ENCODE results near the gene GBGT1. TPM values are rescaled to one million over a fixed set of nuclear protein-coding genes. Genes with fewer than 3 reads are reported as not detected.

GBGT1 gene
- total and polyA plus RNA-seq, 9 donors: 3.2 to 5.7 (median 4.6) TPM

DNA sequence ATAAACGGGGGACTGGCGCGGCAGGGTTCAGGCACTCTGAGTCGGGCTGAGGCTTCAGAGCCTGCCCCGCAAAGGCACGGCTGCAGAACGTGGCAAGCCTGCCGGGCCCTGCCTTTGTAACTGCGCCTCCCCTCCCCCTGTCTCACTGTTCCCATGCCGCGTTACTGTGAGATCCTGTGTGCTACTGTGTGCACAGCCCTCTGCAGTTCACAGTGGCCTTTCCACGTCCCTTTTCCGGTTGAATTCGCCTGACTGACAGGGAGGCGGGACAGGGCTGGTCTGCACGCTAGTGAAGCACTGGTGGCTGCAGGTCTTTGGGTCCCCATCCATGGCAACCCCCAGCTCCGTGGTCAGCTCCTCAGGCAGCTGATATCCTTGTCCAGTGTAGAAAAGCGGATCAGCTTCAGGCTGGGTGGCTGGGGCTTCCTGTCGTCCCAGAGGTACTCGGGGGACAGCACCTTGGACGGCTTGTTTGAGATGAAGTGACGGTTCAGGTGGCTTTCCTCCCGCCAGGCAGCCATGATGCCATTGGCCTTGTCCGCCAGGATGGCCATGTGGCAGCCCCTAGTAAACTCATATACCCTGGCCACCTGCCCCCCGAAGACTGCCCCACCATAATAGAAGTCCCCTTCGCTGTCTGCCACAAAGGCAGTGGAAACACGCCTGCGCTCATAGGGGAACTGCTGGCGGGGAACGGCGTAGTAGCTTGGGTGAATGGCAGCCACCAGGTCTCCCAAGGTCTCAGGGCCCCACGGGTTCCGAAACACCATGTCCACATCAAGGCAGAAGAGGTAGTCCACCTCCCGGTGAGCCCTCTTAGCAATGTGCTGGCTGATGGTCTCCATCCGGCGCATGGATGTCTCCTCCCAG, 10.3 kb downstream of the GBGT1 start:
- no peak overlapping the region for H3K4me3 ChIP-seq (ENCODE audit: low read length)
- no peaks in the 10 kb centered on the region for H3K9me3 ChIP-seq (replicated peaks; ENCODE audit: control insufficient read depth, low read depth, low read length)
- H3K36me3 ChIP-seq (ENCODE audit: control insufficient read depth, insufficient read depth, low read length): no peaks in the 10 kb centered on the region
- WGBS (ENCODE audit: insufficient coverage): 49% methylated on average over 32 of the region's 36 CpGs
- DNase-seq: peak; percentile 39
- H3K4me1 ChIP-seq (ENCODE audit: control insufficient read depth, insufficient read depth, low read length): peaks cover 12% of the 10 kb centered on the region
- H3K27ac ChIP-seq (ENCODE audit: low read length): no peak overlapping the region
- no peaks in the 10 kb centered on the region for H3K27me3 ChIP-seq (ENCODE audit: control insufficient read depth, insufficient read depth, low read length)

DNA sequence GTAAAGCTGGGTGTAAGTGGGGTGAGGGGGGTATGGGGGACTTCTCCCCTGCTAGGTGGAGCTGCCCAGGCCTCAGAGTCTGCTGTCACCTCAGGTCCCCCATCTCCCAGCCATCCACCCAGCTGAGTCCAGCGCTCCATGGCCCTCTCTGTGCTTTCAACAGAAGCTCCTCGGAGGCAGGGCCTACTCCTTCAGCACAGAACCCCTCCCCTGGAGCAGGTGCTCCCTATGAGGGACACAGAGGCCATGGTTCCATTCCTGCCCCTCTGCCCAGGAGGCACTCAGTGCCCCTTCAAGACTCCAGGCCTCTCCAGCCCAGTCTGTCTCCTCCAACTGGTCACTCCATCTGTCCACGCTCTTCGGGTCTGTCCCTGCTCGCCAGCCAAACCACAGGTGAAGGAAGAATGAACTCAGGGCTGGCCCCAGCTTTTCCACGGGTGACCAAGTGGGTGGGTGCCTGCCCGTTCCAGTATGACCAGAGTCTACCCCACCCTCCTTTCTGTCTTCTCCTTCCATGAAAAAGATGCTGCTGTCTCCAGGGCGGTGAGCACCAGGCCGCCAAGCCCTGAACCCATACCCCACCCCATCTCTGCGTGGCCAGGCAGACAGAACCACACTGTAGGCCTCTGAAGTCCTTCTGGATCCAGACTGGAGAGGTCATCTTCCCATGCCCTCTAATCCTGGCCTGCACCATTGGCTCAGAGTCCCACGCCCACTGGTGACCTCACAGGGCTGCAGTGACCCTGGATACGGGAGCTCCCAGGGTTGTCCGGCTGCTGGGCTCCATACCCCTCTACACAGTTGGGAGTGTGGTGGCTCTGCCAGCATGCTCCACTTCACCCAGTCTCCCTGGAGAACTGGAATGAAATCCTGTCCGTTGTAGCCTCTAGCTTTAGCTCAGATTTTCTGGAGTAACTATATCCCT, 11.9 kb downstream of the GBGT1 start:
- Histone ChIP-seq H3K4me1 (ENCODE audit: control insufficient read depth, insufficient read depth, low read length) (peaks cover 28% of the 10 kb centered on the region), H3K4me3 (ENCODE audit: low read length) (no peak overlapping the region), H3K36me3 (ENCODE audit: control insufficient read depth, insufficient read depth, low read length) (no peaks in the 10 kb centered on the region), H3K27ac (ENCODE audit: low read length) (no peak overlapping the region), H3K27me3 (ENCODE audit: control insufficient read depth, insufficient read depth, low read length) (no peaks in the 10 kb centered on the region), H3K9me3 (replicated peaks; ENCODE audit: control insufficient read depth, low read depth, low read length) (no peaks in the 10 kb centered on the region)
- no peak for DNase-seq
- 77% methylated on average over 11 of the region's 14 CpGs for WGBS (ENCODE audit: insufficient coverage)

DNA sequence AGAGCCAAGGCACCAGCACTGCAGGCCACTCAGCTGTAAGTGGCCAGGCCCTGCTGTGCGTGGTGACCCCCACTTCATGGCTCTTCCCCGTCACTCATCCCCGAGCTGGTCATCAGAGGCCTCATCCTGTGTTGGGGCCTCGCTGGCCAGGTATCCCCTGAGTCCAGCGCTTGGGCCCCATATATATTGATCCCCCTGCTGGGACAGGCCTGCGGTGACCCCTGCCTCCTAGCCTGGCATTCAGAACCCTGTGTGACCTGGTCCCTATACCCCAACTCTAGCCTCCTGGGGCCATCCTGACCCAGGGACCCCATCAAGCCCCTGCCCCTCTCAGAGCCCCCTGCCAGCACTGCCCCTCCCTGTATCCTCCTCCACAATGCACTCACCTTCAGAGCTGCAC, 12.7 kb downstream of the GBGT1 start:
- Histone ChIP-seq H3K27ac (ENCODE audit: low read length) (no peak overlapping the region), H3K4me1 (ENCODE audit: control insufficient read depth, insufficient read depth, low read length) (peaks cover 28% of the 10 kb centered on the region), H3K4me3 (ENCODE audit: low read length) (no peak overlapping the region), H3K36me3 (ENCODE audit: control insufficient read depth, insufficient read depth, low read length) (no peaks in the 10 kb centered on the region), H3K27me3 (ENCODE audit: control insufficient read depth, insufficient read depth, low read length) (no peaks in the 10 kb centered on the region), H3K9me3 (replicated peaks; ENCODE audit: control insufficient read depth, low read depth, low read length) (no peaks in the 10 kb centered on the region)
- WGBS (ENCODE audit: insufficient coverage): 86% methylated on average over 6 of the region's 6 CpGs
- DNase-seq: no peak

DNA sequence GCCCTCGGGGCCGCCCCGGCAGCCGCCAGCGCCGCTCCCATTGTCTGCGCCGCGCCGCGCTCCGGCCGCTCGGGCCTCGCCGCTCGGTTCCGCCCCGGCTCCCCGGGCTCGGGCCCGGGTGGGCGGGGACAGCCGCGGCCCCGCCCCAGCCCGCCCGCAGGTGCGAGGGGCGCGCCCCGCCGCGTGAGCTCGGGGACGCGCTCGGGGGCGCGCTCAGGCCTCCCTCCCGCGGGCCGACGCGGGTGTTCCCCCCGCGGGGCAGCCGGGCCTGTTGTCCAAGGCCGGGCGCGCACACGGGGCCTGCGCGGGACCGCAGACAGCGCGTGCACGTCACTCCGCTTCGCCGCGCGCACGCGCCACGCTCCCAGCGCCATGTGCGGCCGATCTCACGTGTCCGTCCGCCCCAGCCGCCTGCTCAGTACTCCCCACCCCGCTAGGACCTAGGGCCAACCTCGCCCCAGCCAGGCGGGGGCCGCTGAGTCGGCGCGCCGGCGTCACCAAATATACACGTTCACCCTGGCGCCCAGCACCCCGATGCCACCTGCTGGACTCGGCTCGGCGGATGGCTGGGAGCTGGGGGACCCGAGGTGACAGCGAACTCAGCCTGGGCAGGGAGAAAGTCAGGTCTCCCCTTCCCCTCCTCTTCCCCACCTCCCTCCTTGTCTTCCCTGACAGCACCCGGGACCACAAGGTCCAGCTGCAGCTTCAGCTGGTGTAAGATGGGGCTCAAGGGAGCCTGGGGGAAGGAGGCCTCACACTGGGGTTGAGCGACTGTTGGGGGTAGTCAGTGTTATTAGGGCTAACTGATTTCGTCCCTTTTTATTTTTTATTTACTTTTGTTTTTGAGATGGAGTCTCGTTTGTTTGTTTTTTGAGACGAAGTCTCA, 14.3 kb downstream of the GBGT1 start:
- under 1% methylated on average over 86 of the region's 95 CpGs for WGBS (ENCODE audit: insufficient coverage)
- peaks cover 36% of the 10 kb centered on the region for H3K4me1 ChIP-seq (ENCODE audit: control insufficient read depth, insufficient read depth, low read length)
- DNase-seq: peak; percentile 96

DNA sequence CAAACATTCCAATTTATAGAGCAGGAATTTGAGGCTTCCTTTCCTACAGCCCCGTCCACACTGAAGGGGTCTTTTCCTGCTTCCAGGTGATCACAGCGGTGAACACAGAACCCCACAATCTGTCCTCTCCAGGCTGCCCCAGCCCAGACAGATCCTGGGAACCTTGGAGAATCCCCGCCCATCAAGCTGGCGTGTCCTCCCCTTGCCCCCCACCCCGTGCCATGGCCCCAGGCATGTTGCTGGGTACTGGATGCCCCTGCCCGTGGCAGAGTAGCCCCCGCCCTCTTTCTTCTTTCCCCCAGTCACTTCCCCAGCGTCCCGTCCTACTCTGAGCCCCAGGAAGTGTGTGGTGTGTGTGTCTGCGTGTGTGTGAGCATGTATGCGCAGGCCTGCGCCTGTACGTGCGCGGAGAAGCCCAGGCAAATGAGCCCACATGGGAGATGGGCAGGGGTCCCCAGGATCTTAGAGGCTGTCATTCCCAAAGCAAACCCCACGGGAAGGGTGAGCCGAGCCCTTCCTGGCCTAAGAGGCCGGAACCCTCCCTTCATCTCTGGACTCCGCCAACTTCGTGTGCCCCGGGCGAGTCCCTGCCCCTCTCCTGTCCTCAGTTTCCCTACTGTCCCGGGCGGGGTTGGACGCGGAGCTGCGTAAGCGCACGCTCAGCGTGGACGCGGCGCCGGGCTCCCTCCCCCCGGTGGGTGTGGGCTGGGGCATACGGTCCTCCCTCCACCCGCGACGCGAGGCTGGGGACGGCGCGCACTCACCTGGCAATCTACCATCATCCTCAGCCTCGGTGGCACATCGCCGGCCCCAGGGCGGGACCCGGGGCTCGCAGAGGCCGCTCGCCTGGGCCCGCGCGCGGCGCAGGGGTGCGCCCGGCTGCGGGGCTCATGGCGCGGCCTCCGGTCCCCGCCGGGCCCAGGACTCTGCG, 15.2 kb downstream of the GBGT1 start:
- Histone ChIP-seq H3K4me1 (ENCODE audit: control insufficient read depth, insufficient read depth, low read length) (peaks cover 43% of the 10 kb centered on the region), H3K9me3 (replicated peaks; ENCODE audit: control insufficient read depth, low read depth, low read length) (no peaks in the 10 kb centered on the region), H3K36me3 (ENCODE audit: control insufficient read depth, insufficient read depth, low read length) (no peaks in the 10 kb centered on the region), H3K4me3 (ENCODE audit: low read length) (peak overlapping the region; percentile 81), H3K27me3 (ENCODE audit: control insufficient read depth, insufficient read depth, low read length) (no peaks in the 10 kb centered on the region), H3K27ac (ENCODE audit: low read length) (peak overlapping the region; percentile 85)
- WGBS (ENCODE audit: insufficient coverage): 2% methylated on average over 56 of the region's 65 CpGs
- peak; percentile 71 for DNase-seq

More for the DNA sequence above, 14.3 kb downstream of the GBGT1 start:
- Histone ChIP-seq H3K4me3 (ENCODE audit: low read length) (peak overlapping the region; percentile 81), H3K27me3 (ENCODE audit: control insufficient read depth, insufficient read depth, low read length) (no peaks in the 10 kb centered on the region), H3K36me3 (ENCODE audit: control insufficient read depth, insufficient read depth, low read length) (no peaks in the 10 kb centered on the region), H3K27ac (ENCODE audit: low read length) (peak overlapping the region; percentile 93), H3K9me3 (replicated peaks; ENCODE audit: control insufficient read depth, low read depth, low read length) (no peaks in the 10 kb centered on the region)

DNA sequence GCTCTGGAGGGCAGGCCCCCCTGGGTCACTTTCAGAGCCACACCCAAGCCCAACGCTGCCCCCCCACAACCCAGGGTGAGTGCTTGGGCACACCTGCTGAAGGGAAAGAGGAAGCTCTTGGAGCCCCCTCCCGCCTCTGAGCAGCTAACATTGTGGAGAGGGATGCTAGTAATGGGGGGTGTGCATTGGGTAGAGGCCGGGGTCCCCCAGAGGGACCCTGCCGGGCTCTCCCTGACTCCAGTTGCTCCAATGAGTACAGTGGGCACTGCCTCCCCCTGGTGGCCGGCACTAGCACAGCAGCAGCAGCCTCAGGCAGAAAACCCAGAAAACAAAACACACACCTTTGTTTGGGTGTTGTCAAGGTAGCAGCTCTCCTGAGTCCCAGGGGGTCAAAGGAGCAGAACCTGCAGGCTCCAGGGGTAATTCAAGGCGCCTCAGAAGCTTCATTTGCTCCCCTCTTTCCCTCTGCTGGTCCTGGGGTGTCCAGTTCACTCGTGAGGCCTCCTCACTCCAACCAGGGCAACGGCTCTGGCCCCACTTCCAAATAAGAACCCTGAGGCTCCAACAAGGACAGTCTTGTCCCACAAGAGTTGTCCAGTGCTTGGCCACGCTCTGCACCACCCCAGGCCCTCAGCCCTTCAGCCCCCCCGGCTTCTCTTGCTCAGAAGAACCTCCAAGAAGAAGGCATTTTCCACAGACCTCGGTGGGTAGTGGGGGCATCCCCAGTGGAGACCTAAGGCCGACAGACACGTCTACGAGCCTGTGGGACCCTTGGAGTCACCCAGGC, 16.1 kb downstream of the GBGT1 start:
- Histone ChIP-seq H3K27ac (ENCODE audit: low read length) (peak overlapping the region; percentile 85), H3K36me3 (ENCODE audit: control insufficient read depth, insufficient read depth, low read length) (no peaks in the 10 kb centered on the region), H3K9me3 (replicated peaks; ENCODE audit: control insufficient read depth, low read depth, low read length) (no peaks in the 10 kb centered on the region), H3K27me3 (ENCODE audit: control insufficient read depth, insufficient read depth, low read length) (no peaks in the 10 kb centered on the region), H3K4me1 (ENCODE audit: control insufficient read depth, insufficient read depth, low read length) (peaks cover 44% of the 10 kb centered on the region), H3K4me3 (ENCODE audit: low read length) (peak overlapping the region; percentile 81)
- 0% methylated on average over 2 of the region's 14 CpGs for WGBS (ENCODE audit: insufficient coverage)
- DNase-seq: peak; percentile 69

DNA sequence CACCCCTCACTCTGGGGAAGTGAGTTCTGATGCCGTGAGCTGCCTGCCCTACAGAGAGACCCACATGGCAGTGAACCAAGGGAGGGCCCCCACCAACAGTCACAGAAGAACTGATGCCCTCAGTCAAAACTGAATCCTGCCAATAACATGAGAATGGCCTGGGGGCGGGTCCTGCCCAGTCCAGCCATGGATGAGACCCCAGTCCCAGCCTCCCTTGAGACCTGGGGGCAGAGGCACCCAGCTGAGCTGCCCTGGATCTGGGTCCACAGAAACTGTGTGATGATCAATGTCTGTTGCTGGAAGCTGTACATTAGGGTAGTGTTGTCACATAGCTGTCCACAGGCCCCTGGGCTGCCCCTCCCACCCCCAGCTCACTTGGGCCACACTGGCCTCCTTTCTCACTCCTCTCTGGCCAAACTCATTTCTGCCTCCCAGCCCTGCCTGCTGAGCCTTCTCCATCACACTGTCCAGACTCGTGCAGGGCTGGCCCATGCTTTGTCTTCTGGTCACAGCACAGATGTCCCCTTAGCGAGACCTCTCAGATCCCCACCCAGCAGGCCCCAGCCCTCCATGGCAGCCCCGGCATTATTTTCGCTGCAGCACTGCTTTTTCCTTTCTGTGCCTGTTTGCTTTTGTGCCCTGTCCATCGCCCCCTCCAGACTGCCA, 16.8 kb downstream of the GBGT1 start:
- H3K9me3 ChIP-seq (replicated peaks; ENCODE audit: control insufficient read depth, low read depth, low read length): no peaks in the 10 kb centered on the region
- no peaks in the 10 kb centered on the region for H3K27me3 ChIP-seq (ENCODE audit: control insufficient read depth, insufficient read depth, low read length)
- peaks cover 52% of the 10 kb centered on the region for H3K4me1 ChIP-seq (ENCODE audit: control insufficient read depth, insufficient read depth, low read length)
- H3K4me3 ChIP-seq (ENCODE audit: low read length): no peak overlapping the region
- no peak overlapping the region for H3K27ac ChIP-seq (ENCODE audit: low read length)
- 63% methylated on average over 6 of the region's 7 CpGs for WGBS (ENCODE audit: insufficient coverage)
- no peaks in the 10 kb centered on the region for H3K36me3 ChIP-seq (ENCODE audit: control insufficient read depth, insufficient read depth, low read length)
- no peak for DNase-seq
